Thoracic aorta (tissue), 2 donors: ENCODE data around the gene OR51I2. TPM values are rescaled to one million over a fixed set of nuclear protein-coding genes. Genes with fewer than 3 reads are reported as not detected.

Experiments
- ATAC-seq: fragments of 150-250 bp; one replicate; pipeline ENCODE4 v1.8.0; 2017; ENCODE audit warnings: low read depth; ENCODE audit not compliant: insufficient number of reproducible peaks, low FRiP score
- DNase-seq: peaks from one replicate; pipeline ENCODE4 v3.0.0-alpha.2; 2020; ENCODE audit warnings: low spot score
- H3K27ac ChIP-seq, 2 donors: fragments of 200-600 bp; sonication (generic); 1 replicate in 1 of 2; 2 replicates in 1 of 2; pipeline ENCODE4 v1.5.1; 2016; ENCODE audit warnings: mild to moderate bottlenecking in 2 of 2, moderate library complexity in 2 of 2
- H3K27me3 ChIP-seq: fragments of 200-600 bp; sonication (generic); replicated peaks from 2 replicates; pipeline ENCODE4 v1.6.0; 2016; ENCODE audit warnings: mild to moderate bottlenecking; ENCODE audit not compliant: insufficient read depth
- H3K36me3 ChIP-seq: fragments of 200-600 bp; sonication (generic); one replicate; pipeline ENCODE4 v1.5.1; 2016
- H3K4me1 ChIP-seq, 2 donors: fragments of 200-600 bp; sonication (generic); 1 replicate in 1 of 2; 2 replicates in 1 of 2; pipeline versions ENCODE4 v1.5.1 to v1.6.0; 2016; ENCODE audit warnings: low read depth in 2 of 2, mild to moderate bottlenecking in 1 of 2; ENCODE audit not compliant: control insufficient read depth in 1 of 2
- H3K4me3 ChIP-seq: fragments of 200-600 bp; sonication (generic); 2 replicates; pipeline ENCODE4 v1.5.1; 2016; ENCODE audit warnings: mild to moderate bottlenecking
- H3K9me3 ChIP-seq: fragments of 200-600 bp; sonication (generic); 2 replicates; pipeline ENCODE4 v1.5.1; 2016
- total RNA-seq, 2 donors: library from RNA; depleted of rRNA; stranded (reverse); fragments of >200 nt; gene quantifications; one replicate each; pipeline versions ENCODE4 v1.1.0 to v1.2.3, GENCODE V29; 2016
- TF ChIP-seq, protein P1 (sequence below): fragments of 200-600 bp; sonication (generic); IDR thresholded peaks from one replicate; pipeline ENCODE4 v1.5.1; 2019; ENCODE audit warnings: antibody characterized with exemption

OR51I2 gene
- total RNA-seq, 2 donors from 2014 or later, result not detected

DNA sequence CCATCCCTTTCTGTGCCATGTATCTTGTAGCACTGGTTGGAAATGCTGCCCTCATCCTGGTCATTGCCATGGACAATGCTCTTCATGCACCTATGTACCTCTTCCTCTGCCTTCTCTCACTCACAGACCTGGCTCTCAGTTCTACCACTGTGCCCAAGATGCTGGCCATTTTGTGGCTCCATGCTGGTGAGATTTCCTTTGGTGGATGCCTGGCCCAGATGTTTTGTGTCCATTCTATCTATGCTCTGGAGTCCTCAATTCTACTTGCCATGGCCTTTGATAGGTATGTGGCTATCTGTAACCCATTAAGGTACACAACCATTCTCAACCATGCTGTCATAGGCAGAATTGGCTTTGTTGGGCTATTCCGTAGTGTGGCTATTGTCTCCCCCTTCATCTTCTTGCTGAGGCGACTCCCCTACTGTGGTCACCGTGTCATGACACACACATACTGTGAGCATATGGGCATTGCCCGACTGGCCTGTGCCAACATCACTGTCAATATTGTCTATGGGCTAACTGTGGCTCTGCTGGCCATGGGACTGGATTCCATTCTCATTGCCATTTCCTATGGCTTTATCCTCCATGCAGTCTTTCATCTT, 39.8 kb downstream of the OR51I2 start:
- Histone ChIP-seq H3K4me3 (no peak overlapping the region), H3K9me3 (no peaks in the 10 kb centered on the region), H3K27me3 (no peaks in the 10 kb centered on the region), H3K27ac (no peak overlapping the region), H3K36me3 (no peaks in the 10 kb centered on the region), H3K4me1 (no peaks in the 10 kb centered on the region)
- no peak for ATAC-seq
- TF ChIP-seq, protein P1, sequence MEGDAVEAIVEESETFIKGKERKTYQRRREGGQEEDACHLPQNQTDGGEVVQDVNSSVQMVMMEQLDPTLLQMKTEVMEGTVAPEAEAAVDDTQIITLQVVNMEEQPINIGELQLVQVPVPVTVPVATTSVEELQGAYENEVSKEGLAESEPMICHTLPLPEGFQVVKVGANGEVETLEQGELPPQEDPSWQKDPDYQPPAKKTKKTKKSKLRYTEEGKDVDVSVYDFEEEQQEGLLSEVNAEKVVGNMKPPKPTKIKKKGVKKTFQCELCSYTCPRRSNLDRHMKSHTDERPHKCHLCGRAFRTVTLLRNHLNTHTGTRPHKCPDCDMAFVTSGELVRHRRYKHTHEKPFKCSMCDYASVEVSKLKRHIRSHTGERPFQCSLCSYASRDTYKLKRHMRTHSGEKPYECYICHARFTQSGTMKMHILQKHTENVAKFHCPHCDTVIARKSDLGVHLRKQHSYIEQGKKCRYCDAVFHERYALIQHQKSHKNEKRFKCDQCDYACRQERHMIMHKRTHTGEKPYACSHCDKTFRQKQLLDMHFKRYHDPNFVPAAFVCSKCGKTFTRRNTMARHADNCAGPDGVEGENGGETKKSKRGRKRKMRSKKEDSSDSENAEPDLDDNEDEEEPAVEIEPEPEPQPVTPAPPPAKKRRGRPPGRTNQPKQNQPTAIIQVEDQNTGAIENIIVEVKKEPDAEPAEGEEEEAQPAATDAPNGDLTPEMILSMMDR, result no peak
- no peak for DNase-seq

DNA sequence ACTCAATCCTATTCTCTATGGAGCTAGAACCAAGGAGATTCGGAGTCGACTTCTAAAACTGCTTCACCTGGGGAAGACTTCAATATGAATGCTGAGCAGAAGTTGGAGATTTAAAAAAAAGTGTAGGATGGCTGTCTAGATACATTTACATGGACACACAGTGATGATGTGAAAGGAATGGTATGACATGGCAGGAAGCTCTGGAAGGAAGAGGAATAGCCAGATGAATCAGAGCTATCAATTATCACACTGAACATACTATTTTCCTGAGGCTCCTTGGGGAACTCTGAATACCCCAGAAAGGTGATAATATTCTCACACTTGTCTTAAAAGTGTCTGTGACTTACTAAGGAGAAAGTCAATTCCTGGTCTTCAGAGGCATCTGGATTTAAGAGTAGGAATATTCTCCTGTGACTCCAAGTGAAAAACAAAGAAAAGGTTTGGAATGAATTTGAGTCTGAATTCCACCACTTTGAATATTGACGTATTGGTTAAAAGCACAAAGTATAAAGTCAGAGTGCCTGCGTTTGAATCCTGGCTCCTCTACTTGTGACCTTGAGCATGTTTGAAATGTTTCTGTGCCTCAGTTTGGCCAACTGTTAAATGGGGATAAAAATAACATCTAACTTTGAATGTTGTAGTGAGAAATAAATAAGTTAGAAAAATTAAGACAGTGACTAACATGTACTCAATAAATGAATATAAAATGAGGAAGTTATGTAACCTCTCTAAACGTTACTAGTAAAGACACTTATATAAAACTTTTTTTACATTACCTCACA, 40.6 kb downstream of the OR51I2 start:
- TF ChIP-seq, protein P1, result no peak
- H3K4me3 ChIP-seq, result no peak overlapping the region
- ATAC-seq, result no peak

DNA sequence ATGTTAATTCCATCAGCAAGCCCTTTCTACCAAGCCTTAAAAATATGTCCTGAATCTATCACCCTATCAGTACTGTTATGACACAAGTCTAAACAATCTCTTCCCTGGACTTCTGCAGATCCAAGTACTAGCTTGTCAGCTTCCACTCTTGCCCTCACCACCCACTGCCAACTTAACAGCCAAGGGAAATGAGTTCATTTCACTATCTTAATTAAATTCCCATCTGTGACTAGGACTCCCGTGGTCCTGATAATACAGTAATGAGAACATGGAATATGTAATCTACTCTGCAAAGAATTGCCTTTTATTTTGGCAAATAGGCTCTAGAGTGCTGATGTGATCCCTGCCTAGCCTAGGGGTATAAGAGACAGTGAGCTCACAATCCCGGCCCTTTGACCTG, 50.5 kb downstream of the OR51I2 start:
- H3K27ac ChIP-seq, result no peak overlapping the region
- ATAC-seq, result no peak
- H3K9me3 ChIP-seq, result no peaks in the 10 kb centered on the region
- H3K4me3 ChIP-seq, result no peak overlapping the region
- H3K36me3 ChIP-seq, result no peaks in the 10 kb centered on the region
- no peak for DNase-seq
- no peaks in the 10 kb centered on the region for H3K27me3 ChIP-seq
- no peaks in the 10 kb centered on the region for H3K4me1 ChIP-seq
- TF ChIP-seq, protein P1, result no peak

More for the DNA sequence above, 40.6 kb downstream of the OR51I2 start:
- no peaks in the 10 kb centered on the region for H3K27me3 ChIP-seq
- H3K27ac ChIP-seq, result no peak overlapping the region
- H3K4me1 ChIP-seq, result no peaks in the 10 kb centered on the region
- DNase-seq, result no peak
- H3K36me3 ChIP-seq, result no peaks in the 10 kb centered on the region
- no peaks in the 10 kb centered on the region for H3K9me3 ChIP-seq

DNA sequence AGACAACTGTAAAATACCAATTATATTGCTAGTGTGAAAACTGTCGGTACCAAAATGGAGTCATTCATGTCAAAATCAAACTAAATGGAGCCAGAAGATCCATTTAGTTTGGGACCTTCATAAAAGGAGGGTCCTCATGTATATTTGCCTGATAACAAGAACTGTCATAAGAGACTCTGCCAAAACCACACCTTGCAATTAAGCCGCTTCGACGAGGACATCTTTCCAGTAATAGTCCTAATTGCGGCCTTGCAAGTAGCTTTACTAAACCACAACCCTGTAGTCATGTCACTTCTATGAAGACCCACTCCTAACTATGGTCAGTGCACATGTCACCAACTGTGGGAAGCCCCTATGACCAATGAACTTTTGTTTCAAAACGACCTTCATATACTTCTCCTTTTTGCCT, 51.3 kb downstream of the OR51I2 start:
- no peak overlapping the region for H3K27ac ChIP-seq
- no peaks in the 10 kb centered on the region for H3K4me1 ChIP-seq
- TF ChIP-seq, protein P1, result no peak
- no peaks in the 10 kb centered on the region for H3K27me3 ChIP-seq
- H3K4me3 ChIP-seq, result no peak overlapping the region
- no peak for DNase-seq
- H3K36me3 ChIP-seq, result no peaks in the 10 kb centered on the region
- ATAC-seq, result no peak
- no peaks in the 10 kb centered on the region for H3K9me3 ChIP-seq

DNA sequence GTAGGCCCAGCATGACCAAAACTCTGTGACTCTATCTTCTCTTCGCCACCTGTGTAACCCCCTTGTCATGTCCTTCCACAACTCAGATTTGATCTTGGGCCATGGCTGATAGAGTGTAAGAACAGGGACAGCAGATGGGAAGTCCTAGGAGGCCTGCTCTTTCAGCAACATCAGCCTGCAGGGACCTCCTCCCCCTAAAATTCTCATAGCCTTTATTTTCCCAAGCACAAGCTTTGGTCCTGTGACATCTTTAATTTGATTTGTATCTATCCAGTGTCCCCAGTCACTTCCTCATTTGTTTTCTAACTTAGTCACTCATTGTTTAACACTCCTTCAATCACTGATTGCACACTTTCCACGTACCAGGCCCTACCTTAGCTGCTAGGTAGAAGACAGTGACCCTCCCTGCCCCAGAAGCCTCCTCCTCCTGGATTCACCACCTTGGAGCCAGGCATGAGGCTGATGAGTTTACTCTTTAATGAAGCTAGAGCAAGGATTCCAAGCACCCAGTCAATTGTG, 55.3 kb downstream of the OR51I2 start:
- ATAC-seq (no peak), DNase-seq (no peak)
- Histone ChIP-seq H3K4me1 (no peaks in the 10 kb centered on the region), H3K36me3 (no peaks in the 10 kb centered on the region), H3K4me3 (no peak overlapping the region), H3K27ac (no peak overlapping the region), H3K27me3 (no peaks in the 10 kb centered on the region), H3K9me3 (no peaks in the 10 kb centered on the region)
- TF ChIP-seq, protein P1, result no peak
